Uterus (tissue), 2 donors: ENCODE data around the gene APOL4.

Experiments used
- CTCF ChIP-seq, 4 experiments: fragments of 200-600 bp in 2 of 4; fragments of 450-650 bp in 2 of 4; sonication (generic) in 2 of 4; IDR thresholded peaks; one replicate each; pipeline ENCODE4 v1.5.1; 2016 to 2019; ENCODE audit warnings: antibody characterized with exemption in 4 of 4, mild to moderate bottlenecking in 2 of 4, moderate library complexity in 1 of 4
- POLR2A ChIP-seq, 2 donors: fragments of 450-650 bp; IDR thresholded peaks; one replicate each; pipeline ENCODE4 v1.6.1; 2016; ENCODE audit warnings: antibody characterized with exemption in 2 of 2, mild to moderate bottlenecking in 1 of 2, moderate library complexity in 1 of 2

DNA sequence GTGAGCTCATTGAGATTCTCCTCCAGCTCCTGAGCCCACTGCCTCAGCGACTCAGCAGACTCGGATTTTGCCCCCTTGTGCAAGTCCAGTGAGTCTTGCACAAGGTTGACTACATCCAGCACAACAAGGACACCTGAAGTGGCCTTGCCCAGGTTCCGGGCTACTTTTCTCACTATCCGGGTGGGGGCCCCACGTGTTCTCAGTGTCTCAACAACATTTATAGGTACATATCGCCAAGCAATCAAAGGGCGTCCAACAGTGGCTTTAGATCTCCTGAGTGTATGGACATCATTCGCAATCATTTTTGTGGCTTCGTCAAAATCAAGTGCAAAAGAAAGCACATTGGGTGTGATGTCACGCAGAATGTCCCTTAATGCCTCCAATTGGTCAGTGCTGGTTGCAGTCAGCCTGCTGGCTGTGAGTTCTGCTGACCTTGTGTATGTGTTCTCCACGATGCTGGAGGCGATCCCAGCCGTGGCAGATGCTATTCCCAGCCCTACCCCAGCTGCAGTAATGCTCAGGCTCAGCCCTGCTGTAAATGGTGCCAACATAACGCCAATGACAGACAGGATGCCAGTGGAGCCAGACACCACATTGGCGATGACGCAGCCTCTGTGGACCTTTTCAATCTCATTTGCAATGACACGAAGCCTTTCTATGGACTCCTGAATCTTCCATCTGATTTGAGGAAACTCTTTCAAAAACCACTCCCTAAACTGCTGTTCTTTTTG, 10.3 kb downstream of the APOL4 start:
- TF ChIP-seq CTCF (IDR thresholded peaks at IDR 0.05), result no peak
- TF ChIP-seq POLR2A (IDR thresholded peaks at IDR 0.05), result no peak
